Right lobe of liver (tissue), 4 donors: ENCODE data around the gene TFF2.

Source experiments
- POLR2A ChIP-seq: fragments of 450-650 bp; IDR thresholded peaks from one replicate; pipeline ENCODE4 v1.6.1; 2017; ENCODE audit warnings: antibody characterized with exemption, mild to moderate bottlenecking
- TF ChIP-seq, protein P1 (sequence below), 4 donors: fragments of 200-600 bp in 3 of 4; fragments of 450-650 bp in 1 of 4; IDR thresholded peaks; one replicate each; pipeline versions ENCODE4 v1.5.1 to v1.8.0; 2016 to 2022; ENCODE audit warnings: antibody characterized with exemption in 4 of 4, mild to moderate bottlenecking in 2 of 4
- donor health status: DM: no; HTN: no; CAD: no.
- donor health status: DM: no; HTN: no; CAD: no.
- donor health status: DM: no; HTN: yes; CAD: no.

DNA sequence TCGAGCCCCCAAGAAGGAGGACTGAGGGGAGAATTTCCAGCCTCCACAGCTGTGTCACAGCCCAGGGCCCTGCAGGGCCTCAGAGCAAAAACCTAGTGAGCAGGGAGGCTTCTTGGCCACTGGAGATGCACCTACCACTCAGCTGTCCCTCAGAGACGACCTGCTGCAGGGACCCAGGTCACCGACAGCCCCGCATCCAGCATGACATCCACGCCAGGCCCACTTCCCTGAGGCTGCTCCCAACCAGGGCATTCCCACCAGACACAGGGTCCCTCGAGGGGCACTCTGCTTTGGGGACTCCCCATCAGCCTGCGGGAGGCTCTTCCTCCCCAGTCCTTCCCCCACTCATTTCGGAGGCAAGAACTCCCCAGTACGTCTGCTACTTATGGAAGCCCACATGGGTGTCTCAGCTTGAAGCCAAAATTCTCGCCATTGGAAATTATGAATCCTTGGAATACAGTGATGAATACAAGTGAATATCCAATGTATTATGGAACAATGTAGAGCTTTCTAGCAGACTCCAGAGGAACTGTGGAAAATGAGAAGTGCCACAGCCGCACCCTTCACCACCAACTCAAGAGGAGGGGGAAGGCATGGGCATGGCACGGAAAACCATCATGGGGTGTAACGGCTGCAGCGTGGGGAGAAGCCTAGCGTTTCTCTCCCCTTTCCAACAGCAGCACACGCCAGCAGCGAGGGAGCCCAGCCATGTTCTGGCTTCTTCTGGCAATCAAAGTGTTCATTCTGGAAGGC lies 42.5 kb downstream of the TFF2 start:
- TF ChIP-seq, protein P1, sequence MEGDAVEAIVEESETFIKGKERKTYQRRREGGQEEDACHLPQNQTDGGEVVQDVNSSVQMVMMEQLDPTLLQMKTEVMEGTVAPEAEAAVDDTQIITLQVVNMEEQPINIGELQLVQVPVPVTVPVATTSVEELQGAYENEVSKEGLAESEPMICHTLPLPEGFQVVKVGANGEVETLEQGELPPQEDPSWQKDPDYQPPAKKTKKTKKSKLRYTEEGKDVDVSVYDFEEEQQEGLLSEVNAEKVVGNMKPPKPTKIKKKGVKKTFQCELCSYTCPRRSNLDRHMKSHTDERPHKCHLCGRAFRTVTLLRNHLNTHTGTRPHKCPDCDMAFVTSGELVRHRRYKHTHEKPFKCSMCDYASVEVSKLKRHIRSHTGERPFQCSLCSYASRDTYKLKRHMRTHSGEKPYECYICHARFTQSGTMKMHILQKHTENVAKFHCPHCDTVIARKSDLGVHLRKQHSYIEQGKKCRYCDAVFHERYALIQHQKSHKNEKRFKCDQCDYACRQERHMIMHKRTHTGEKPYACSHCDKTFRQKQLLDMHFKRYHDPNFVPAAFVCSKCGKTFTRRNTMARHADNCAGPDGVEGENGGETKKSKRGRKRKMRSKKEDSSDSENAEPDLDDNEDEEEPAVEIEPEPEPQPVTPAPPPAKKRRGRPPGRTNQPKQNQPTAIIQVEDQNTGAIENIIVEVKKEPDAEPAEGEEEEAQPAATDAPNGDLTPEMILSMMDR (IDR thresholded peaks at IDR 0.05), result no peak
- no peak for TF ChIP-seq POLR2A
